K562 (cell line): ENCODE results near the gene SPATA3. TPM values are rescaled to one million over a fixed set of nuclear protein-coding genes. Genes with fewer than 3 reads are reported as not detected.

Experiments used
- BRD9 ChIP-seq: fragments of 450-650 bp; IDR thresholded peaks from 2 replicates; pipeline ENCODE4 v1.6.1; 2018; ENCODE audit warnings: low read depth; ENCODE audit not compliant: partially characterized antibody
- BRF1 ChIP-seq: IDR thresholded peaks from 3 replicates; pipeline ENCODE4 v1.6.1; 2011; ENCODE audit warnings: borderline replicate concordance, mild to moderate bottlenecking; ENCODE audit not compliant: insufficient read length; ENCODE audit errors: extremely low read depth
- CEBPG ChIP-seq, 3 experiments: fragments of 200-800 bp in 1 of 3; sonication (Bioruptor generic) in 1 of 3; sonication (generic) in 1 of 3; formaldehyde crosslinking in 1 of 3; IDR thresholded peaks in 2 of 3; conservative IDR thresholded peaks in 1 of 3; 2 replicates each; pipeline versions ENCODE4 v1.6.1 to v1.8.0; 2016 to 2022; ENCODE audit warnings: missing compliant biosample characterization in 2 of 3, missing genetic modification characterization in 2 of 3, mild to moderate bottlenecking in 1 of 3, missing genetic modification reagents in 1 of 3
- MAZ ChIP-seq, 2 experiments: fragments of 450-650 bp in 1 of 2; sonication (generic) in 1 of 2; formaldehyde crosslinking; IDR thresholded peaks in 1 of 2; conservative IDR thresholded peaks in 1 of 2; 2 replicates each; pipeline versions ENCODE4 v1.4.0 to v1.5.0; 2020; ENCODE audit warnings: mild to moderate bottlenecking in 1 of 2, missing genetic modification reagents in 1 of 2
- NRF1 ChIP-seq, 2 experiments: fragments of 450-650 bp; IDR thresholded peaks in 1 of 2; conservative IDR thresholded peaks in 1 of 2; 2 replicates each; pipeline ENCODE4 v1.6.1; 2014; ENCODE audit warnings: mild to moderate bottlenecking in 2 of 2
- RBM14 ChIP-seq: fragments of 200-400 bp; formaldehyde crosslinking; IDR thresholded peaks from 2 replicates; pipeline ENCODE4 v1.6.1; 2018; ENCODE audit warnings: low read depth, mild to moderate bottlenecking, low read length, moderate library complexity, borderline replicate concordance; ENCODE audit not compliant: insufficient read depth
- REST ChIP-seq, 2 experiments: fragments of 450-650 bp; formaldehyde crosslinking in 1 of 2; IDR thresholded peaks; 2 replicates each; pipeline versions ENCODE4 v1.4.0 to v1.6.1; 2014 to 2020; ENCODE audit warnings: mild to moderate bottlenecking in 2 of 2, borderline replicate concordance in 1 of 2, low read depth in 1 of 2
- SIRT6 ChIP-seq: IDR thresholded peaks from one replicate; pipeline ENCODE4 v1.6.1; 2012; ENCODE audit warnings: low read depth, mild to moderate bottlenecking, control low read depth, inconsistent platforms, low read length, moderate library complexity
- SMC3 ChIP-seq: conservative IDR thresholded peaks from 2 replicates; pipeline ENCODE4 v1.6.1; 2011; ENCODE audit warnings: low read depth, low read length, improper control_type of control experiment; ENCODE audit not compliant: insufficient read depth
- TAF1 ChIP-seq: IDR thresholded peaks from 2 replicates; pipeline ENCODE4 v1.6.1; 2011; ENCODE audit warnings: mild to moderate bottlenecking, low read length, moderate library complexity; ENCODE audit not compliant: insufficient read depth, control insufficient read depth, severe bottlenecking; ENCODE audit errors: extremely low read depth
- TFAM ChIP-seq: fragments of 250-450 bp; sonication (Bioruptor Pico); conservative IDR thresholded peaks from 2 replicates; pipeline ENCODE4 v1.5.0; 2021; ENCODE audit warnings: mild to moderate bottlenecking, moderate library complexity
- ZFX ChIP-seq: sonication (generic); formaldehyde crosslinking; IDR thresholded peaks from 2 replicates; pipeline ENCODE4 v1.8.0; 2022; ENCODE audit warnings: mild to moderate bottlenecking, missing genetic modification reagents, moderate library complexity
- polyA plus RNA-seq, 8 experiments: library from polyadenylated mRNA; depleted of rRNA in 4 of 8; stranded (reverse) in 5 of 8; unstranded in 3 of 8; fragments of >200 nt; fragmentation: Nextera tagmentation in 2 of 8; fragmentation: Illumina TruSeq in 1 of 8; extraction: Ambion mirVana in 2 of 8; extraction: Trizol in 1 of 8; gene quantifications; 2 replicates each; pipeline versions ENCODE4 v1.2.1 to v1.2.3, GENCODE V29; 2011 to 2014; ENCODE audit warnings: inconsistent platforms in 1 of 8, missing spikeins in 1 of 8
- total RNA-seq, 7 experiments: library from RNA; depleted of rRNA in 6 of 7; stranded (reverse); fragments of >200 nt in 6 of 7; fragmentation: Illumina TruSeq in 2 of 7; extraction: Trizol in 2 of 7; gene quantifications; 2 replicates each; pipeline versions ENCODE4 v1.2.1 to v1.2.3, GENCODE V29; 2011 to 2021; ENCODE audit warnings: low replicate concordance in 1 of 7
- TF ChIP-seq, protein P1 (sequence below): IDR thresholded peaks from 2 replicates; pipeline ENCODE4 v1.6.1; 2014; ENCODE audit warnings: antibody characterized with exemption
- TF ChIP-seq, protein P2 (sequence below): fragments of 250-450 bp; sonication (Bioruptor Pico); IDR thresholded peaks from 2 replicates; pipeline ENCODE4 v1.6.1; 2021; ENCODE audit warnings: mild to moderate bottlenecking
- TF ChIP-seq, protein P3 (sequence below): fragments of 250-450 bp; sonication (Bioruptor Pico); IDR thresholded peaks from 2 replicates; pipeline ENCODE4 v1.8.0; 2022; ENCODE audit warnings: moderate library complexity, mild to moderate bottlenecking, inconsistent platforms

Gene SPATA3
- total and polyA plus RNA-seq, 9 of the 15 experiments (the other 6 are each of a cell fraction or from before 2014, with no cell fraction given), result not detected

DNA sequence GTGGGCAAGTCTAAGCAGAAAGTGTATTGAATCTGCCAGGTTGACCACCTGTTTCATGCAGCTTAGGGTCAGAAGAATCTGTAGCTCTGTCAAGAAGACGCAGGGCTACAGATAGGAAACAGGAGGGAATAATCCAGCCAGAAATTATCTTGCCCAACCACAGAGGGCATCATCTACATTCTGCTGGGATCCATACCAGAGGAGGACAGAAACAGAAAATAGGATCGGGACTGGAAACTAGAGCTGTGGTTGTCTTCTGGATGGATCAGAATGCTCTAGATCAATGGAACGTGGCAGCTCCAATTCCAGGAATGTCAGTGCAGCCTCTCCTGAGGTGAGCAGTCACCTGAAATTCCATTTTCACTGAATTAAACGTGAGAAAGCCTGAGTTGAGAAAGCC lies 3.6 kb downstream of the SPATA3 start (continued):
- no peak for TF ChIP-seq REST (IDR thresholded peaks at IDR 0.05; ENCODE audit: borderline replicate concordance)
- no peak for TF ChIP-seq REST (CRISPR knock-in tag; IDR thresholded peaks at IDR 0.05; ENCODE audit: low read depth)
- no peak for TF ChIP-seq SMC3
- TF ChIP-seq SIRT6, result no peak
- no peak for TF ChIP-seq CEBPG (CRISPR knock-in tag; IDR thresholded peaks at IDR 0.05)
- no peak for TF ChIP-seq CEBPG (tag; conservative IDR thresholded peaks at IDR 0.05 in 1 of 2, IDR thresholded peaks at IDR 0.05 in 1 of 2)
- TF ChIP-seq RBM14, result no peak
- TF ChIP-seq BRD9, result no peak
- TF ChIP-seq, protein P1, sequence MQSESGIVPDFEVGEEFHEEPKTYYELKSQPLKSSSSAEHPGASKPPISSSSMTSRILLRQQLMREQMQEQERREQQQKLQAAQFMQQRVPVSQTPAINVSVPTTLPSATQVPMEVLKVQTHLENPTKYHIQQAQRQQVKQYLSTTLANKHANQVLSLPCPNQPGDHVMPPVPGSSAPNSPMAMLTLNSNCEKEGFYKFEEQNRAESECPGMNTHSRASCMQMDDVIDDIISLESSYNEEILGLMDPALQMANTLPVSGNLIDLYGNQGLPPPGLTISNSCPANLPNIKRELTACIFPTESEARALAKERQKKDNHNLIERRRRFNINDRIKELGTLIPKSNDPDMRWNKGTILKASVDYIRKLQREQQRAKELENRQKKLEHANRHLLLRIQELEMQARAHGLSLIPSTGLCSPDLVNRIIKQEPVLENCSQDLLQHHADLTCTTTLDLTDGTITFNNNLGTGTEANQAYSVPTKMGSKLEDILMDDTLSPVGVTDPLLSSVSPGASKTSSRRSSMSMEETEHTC, result no peak
- TF ChIP-seq, protein P2, sequence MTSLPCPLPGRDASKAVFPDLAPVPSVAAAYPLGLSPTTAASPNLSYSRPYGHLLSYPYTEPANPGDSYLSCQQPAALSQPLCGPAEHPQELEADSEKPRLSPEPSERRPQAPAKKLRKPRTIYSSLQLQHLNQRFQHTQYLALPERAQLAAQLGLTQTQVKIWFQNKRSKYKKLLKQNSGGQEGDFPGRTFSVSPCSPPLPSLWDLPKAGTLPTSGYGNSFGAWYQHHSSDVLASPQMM (CRISPR knock-in tag), result no peak
- TF ChIP-seq NRF1 (conservative IDR thresholded peaks at IDR 0.05 in 1 of 2, IDR thresholded peaks at IDR 0.05 in 1 of 2), result no peak
- no peak for TF ChIP-seq BRF1
- no peak for TF ChIP-seq ZFX (CRISPR knock-in tag)
- no peak for TF ChIP-seq MAZ (CRISPR knock-in tag; conservative IDR thresholded peaks at IDR 0.05 in 1 of 2, IDR thresholded peaks at IDR 0.05 in 1 of 2)
- TF ChIP-seq, protein P3, sequence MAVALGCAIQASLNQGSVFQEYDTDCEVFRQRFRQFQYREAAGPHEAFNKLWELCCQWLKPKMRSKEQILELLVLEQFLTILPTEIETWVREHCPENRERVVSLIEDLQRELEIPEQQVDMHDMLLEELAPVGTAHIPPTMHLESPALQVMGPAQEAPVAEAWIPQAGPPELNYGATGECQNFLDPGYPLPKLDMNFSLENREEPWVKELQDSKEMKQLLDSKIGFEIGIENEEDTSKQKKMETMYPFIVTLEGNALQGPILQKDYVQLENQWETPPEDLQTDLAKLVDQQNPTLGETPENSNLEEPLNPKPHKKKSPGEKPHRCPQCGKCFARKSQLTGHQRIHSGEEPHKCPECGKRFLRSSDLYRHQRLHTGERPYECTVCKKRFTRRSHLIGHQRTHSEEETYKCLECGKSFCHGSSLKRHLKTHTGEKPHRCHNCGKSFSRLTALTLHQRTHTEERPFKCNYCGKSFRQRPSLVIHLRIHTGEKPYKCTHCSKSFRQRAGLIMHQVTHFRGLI (CRISPR knock-in tag), result no peak
- TF ChIP-seq TFAM (CRISPR knock-in tag), result no peak
- TF ChIP-seq TAF1, result no peak
